Activated CD4-positive, CD25-positive, alpha-beta regulatory T cell treated with anti-CD3 and anti-CD28 coated beads, Interleukin-2, amount 50 U/mL, for 16 hours (primary cell): ENCODE results near the gene RAI1.
"Not testable (repeated sequence)": the region's sequence is repeated elsewhere in the genome, so short reads cannot be mapped to it uniquely, and the experiment has no call there.

Source experiments
- DNase-seq: peaks from one replicate; pipeline ENCODE4 v3.0.0-alpha.2; 2020; ENCODE audit warnings: low read depth, low spot score

Gene RAI1

GRCh38 chr17:17800504-17801021, 119.3 kb downstream of the RAI1 start:
- DNase-seq: no peak

- no peak for DNase-seq
These were observed 120.7 kb downstream of the RAI1 start for GRCh38 chr17:17801800-17802481.

GRCh38 chr17:17804007-17804406, 122.7 kb downstream of the RAI1 start:
- DNase-seq: no peak

- no peak for DNase-seq
These were observed 124.3 kb downstream of the RAI1 start for GRCh38 chr17:17805575-17805974.

DNA sequence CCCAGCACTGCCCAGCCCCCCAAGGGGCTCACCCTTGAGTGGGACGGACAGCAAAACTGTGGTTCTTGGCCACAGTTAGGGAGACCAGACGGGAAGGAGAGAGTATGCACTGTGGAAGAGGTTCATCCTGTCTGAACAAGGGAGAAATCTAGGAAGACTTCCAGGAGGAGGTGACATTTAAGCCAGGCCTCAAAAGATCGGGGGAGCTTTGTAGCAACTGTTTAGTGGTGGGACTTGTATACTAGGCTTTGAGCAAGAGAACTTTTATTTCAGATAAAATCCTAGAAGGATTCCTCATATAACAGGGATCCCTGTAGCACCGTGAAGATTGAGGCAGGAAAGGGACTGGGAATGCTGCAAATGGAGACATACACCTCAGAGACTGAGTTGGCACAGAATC, 124.8 kb downstream of the RAI1 start:
- DNase-seq: no peak

- no peak for DNase-seq
These were observed 125.5 kb downstream of the RAI1 start for GRCh38 chr17:17806611-17807274.

DNA sequence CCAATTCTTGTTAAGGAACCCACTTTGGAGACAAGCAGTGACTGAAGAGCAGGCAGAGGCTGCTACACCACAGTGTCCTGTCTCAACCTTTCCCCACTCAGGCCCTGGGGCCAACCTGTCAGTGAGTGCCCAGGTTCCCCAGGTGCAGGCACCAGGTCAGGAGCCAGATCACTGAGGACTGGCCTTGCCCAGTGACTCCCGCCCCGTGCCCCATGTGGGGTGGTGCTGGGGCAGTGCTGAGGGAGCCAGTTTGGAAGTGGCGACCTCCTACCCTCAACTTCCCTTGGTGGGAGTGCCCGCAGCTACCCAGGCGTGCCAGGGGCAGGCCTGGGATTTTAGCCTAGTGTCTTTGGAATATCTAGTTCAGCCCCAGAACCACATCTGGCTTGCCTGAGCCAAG, 126.2 kb downstream of the RAI1 start:
- DNase-seq: no peak

DNA sequence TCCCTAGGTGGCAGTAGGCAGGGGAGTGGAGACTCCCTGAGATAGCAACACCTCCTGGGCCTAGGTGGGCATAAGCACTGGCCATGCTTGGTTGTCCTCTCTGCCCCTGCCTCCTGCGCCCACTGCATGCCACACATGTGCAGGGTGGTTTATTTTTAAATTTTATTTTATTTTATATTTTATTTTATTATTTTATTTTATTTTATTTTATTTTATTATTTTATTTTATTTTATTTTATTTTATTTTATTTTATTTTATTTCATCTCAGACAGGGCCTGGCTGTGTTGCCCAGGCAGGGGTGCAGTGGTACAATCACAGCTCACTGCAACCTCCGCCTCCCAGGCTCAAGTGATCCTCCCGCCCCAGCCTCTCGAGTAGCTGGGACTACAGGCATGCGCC, 126.9 kb downstream of the RAI1 start:
- DNase-seq: not testable (repeated sequence)

- no peak for DNase-seq
These were observed 127.6 kb downstream of the RAI1 start for GRCh38 chr17:17808706-17809432.

- DNase-seq: no peak
These were observed 128.3 kb downstream of the RAI1 start for GRCh38 chr17:17809531-17810083.

GRCh38 chr17:17810084-17810894, 129.0 kb downstream of the RAI1 start:
- DNase-seq: no peak

DNA sequence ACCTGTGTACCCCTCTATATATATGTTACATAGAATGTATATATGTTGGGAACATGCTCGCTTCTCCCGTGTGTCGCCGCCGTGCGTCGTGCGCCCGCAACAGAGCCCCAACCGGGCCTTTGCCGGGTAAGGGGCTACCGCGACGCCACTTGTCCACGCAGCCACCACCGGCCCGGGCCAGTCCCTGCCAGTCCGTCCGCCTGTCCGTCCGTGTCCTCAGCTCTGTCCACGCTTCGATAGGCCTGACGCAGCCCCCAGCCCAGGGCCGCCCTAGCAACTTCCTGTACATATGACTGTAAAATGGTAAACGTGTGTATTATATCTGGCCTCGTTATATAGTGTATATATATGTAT, 129.6 kb downstream of the RAI1 start:
- no peak for DNase-seq

GRCh38 chr17:17811381-17812210, 130.3 kb downstream of the RAI1 start:
- no peak for DNase-seq

GRCh38 chr17:17812211-17813054, 131.2 kb downstream of the RAI1 start:
- peak; percentile 45 for DNase-seq

- DNase-seq: no peak
These were observed 131.9 kb downstream of the RAI1 start for GRCh38 chr17:17813055-17813724.

GRCh38 chr17:17813725-17814095, 132.5 kb downstream of the RAI1 start:
- no peak for DNase-seq

DNA sequence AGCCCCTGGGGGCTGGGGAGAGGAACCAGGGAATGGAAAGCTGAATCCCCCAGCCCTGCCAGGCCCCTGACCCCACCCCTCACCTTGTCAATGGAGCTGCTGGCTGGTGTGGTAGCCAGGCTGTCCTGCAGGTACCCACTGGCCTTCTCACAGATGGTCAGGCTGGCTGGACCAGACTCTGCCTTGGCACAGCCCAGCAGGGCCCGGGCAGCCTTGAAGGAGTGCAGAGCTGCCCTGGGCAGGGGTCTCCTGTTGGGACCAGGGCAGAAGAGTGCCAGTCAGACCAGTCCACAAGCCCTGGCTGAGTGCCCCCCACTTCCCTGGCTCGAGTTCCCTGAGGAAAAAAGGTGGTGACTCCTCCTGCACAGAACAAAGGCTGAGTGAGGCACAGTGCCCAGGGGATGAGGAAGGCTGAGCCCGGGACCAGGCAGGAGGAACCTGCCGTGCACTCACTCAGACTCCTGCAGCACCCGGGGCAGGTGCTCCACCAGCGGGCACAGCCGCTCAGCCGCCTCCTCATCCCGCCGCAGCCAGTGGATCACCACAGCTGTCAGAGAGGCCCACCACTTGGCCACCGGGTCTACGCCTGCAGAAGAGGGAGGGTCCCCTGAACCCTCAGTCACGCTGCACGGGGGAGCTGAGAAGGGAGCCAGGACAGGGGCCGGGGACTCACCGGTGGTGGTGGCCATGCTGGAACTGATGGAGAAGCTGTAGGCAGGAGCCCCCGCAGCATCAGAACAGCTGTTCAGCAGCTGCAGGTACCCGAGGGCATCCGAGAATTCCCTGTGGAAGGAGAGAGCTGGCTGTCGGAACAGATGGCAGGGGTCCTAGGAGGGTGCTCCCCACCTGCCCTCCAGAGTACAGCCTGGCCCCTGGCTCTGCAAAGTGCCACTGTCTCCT, 133.2 kb downstream of the RAI1 start:
- no peak for DNase-seq

GRCh38 chr17:17815062-17815406, 133.8 kb downstream of the RAI1 start:
- no peak for DNase-seq
